ENCODE data around the gene KCNH8.

DNA sequence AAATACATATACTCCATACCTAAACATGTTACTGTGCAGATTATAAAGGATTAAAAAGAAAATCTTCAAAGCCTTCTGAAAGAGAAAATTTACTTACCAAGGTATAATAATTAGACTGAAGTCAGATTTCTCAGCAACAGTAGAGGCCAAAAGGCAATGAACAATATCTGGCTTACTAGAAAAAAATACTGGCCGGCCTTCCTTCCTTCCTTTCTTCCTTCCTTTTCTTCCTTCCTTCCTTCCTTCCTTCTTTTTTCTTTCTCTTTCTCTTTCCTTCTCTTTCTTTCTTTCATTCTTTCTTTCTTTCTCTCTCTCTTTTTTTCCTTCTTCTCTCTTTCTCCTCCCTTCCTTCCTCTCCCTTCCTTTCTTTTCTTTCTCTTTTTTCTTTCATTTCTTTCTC, 209.6 kb downstream of the KCNH8 start:
- TF ChIP-seq, protein P1, sequence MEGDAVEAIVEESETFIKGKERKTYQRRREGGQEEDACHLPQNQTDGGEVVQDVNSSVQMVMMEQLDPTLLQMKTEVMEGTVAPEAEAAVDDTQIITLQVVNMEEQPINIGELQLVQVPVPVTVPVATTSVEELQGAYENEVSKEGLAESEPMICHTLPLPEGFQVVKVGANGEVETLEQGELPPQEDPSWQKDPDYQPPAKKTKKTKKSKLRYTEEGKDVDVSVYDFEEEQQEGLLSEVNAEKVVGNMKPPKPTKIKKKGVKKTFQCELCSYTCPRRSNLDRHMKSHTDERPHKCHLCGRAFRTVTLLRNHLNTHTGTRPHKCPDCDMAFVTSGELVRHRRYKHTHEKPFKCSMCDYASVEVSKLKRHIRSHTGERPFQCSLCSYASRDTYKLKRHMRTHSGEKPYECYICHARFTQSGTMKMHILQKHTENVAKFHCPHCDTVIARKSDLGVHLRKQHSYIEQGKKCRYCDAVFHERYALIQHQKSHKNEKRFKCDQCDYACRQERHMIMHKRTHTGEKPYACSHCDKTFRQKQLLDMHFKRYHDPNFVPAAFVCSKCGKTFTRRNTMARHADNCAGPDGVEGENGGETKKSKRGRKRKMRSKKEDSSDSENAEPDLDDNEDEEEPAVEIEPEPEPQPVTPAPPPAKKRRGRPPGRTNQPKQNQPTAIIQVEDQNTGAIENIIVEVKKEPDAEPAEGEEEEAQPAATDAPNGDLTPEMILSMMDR (conservative IDR thresholded peaks at IDR 0.05; ENCODE audit: low read length), result no peak
- TF ChIP-seq EZH2phosphoT487 (IDR thresholded peaks at IDR 0.05; ENCODE audit: borderline replicate concordance, low read depth, low read length), result no peak

Data from OCI-LY7 (cell line).